ENCODE measurements around the gene BOLA1. TPM values are rescaled to one million over a fixed set of nuclear protein-coding genes. Genes with fewer than 3 reads are reported as not detected.

Gene BOLA1
- total RNA-seq, 2 donors from 2014 or later = 25.7 to 46.0 TPM

DNA sequence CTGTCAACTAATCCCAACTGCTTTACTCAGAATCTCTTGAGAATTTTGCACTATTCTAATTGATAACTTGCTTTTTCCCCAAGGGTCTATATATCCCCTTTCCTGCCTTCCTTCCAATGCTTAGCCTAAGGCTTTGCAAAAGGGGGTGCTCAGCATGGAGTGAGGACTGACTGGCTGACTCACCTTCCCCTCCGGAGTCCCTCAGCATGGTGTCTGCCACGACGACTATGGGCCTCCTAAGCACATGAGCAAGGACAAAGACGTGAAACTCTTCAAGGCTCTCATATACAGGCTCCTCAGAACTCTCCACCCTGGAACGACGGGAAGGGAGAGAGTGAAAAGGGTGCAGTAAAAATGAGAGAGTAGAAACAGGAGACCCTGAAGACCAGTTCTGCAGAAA, 50.5 kb downstream of the BOLA1 start:
- TF ChIP-seq, protein P1, sequence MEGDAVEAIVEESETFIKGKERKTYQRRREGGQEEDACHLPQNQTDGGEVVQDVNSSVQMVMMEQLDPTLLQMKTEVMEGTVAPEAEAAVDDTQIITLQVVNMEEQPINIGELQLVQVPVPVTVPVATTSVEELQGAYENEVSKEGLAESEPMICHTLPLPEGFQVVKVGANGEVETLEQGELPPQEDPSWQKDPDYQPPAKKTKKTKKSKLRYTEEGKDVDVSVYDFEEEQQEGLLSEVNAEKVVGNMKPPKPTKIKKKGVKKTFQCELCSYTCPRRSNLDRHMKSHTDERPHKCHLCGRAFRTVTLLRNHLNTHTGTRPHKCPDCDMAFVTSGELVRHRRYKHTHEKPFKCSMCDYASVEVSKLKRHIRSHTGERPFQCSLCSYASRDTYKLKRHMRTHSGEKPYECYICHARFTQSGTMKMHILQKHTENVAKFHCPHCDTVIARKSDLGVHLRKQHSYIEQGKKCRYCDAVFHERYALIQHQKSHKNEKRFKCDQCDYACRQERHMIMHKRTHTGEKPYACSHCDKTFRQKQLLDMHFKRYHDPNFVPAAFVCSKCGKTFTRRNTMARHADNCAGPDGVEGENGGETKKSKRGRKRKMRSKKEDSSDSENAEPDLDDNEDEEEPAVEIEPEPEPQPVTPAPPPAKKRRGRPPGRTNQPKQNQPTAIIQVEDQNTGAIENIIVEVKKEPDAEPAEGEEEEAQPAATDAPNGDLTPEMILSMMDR (IDR thresholded peaks at IDR 0.05) = no peak
- no peaks in the 10 kb centered on the region for H3K4me1 ChIP-seq (ENCODE audit: control insufficient read depth in 1 of 2, low read depth in 2 of 2)
- peaks cover 37% of the 10 kb centered on the region for H3K36me3 ChIP-seq
- no peak overlapping the region for H3K4me3 ChIP-seq
- ATAC-seq (ENCODE audit: insufficient number of reproducible peaks, low FRiP score, low read depth) = no peak
- no peaks in the 10 kb centered on the region for H3K9me3 ChIP-seq
- H3K27me3 ChIP-seq (replicated peaks; ENCODE audit: insufficient read depth) = no peaks in the 10 kb centered on the region
- no peak for DNase-seq (ENCODE audit: low spot score)
- H3K27ac ChIP-seq = no peak overlapping the region

Other genes starting within 250 kb of the BOLA1 start
- 10 to 100 TPM; 15.8 to 37.1 TPM for gene FCGR1A, start 116.9 kb upstream of the BOLA1 start, total RNA-seq
- gene SV2A, start 18.3 kb downstream of the BOLA1 start, total RNA-seq = 10 to 100 TPM; 22.7 to 24.3 TPM
- gene SF3B4, start 28.2 kb downstream of the BOLA1 start, total RNA-seq = 10 to 100 TPM; 14.5 to 15.4 TPM
- gene MTMR11, start 37.3 kb downstream of the BOLA1 start, total RNA-seq = 10 to 100 TPM; 50.8 to 53.7 TPM
- 10 to 100 TPM; 29.9 to 30.6 TPM for gene OTUD7B, start 111.2 kb downstream of the BOLA1 start, total RNA-seq
- gene VPS45, start 168.2 kb downstream of the BOLA1 start, total RNA-seq = 10 to 100 TPM; 46.2 to 68.9 TPM